Measurements from ENCODE around the gene KIAA1549. TPM values are rescaled to one million over a fixed set of nuclear protein-coding genes. Genes with fewer than 3 reads are reported as not detected.

KIAA1549 gene
- polyA plus RNA-seq, 1 donor (not counting 4 experiments of a cell fraction or from before 2014, with no cell fraction given) = 1.1 TPM

GRCh38 chr7:138957217-138957616, 24.0 kb downstream of the KIAA1549 start:
- no peaks in the 10 kb centered on the region for H3K79me2 ChIP-seq (ENCODE audit: control insufficient read depth, insufficient read depth, low read length)
- dilution Hi-C loops (cut with MboI; ENCODE audit: extremely low pct_ligation_motif_present, low sequenced_read_pairs) = no loop called here

GRCh38 chr7:138954545-138955475, 26.4 kb downstream of the KIAA1549 start:
- no peak overlapping the region for H3K4me3 ChIP-seq (ENCODE audit: control insufficient read depth in 2 of 3, extremely low read depth in 1 of 3, insufficient read depth in 2 of 3, low read depth in 1 of 3, low read length in 3 of 3)
- no peaks in the 10 kb centered on the region for H3K36me3 ChIP-seq (ENCODE audit: control insufficient read depth in 2 of 2, extremely low read depth in 1 of 2, insufficient read depth in 2 of 2, low read length in 2 of 2)
- no peaks in the 10 kb centered on the region for H4K20me1 ChIP-seq (ENCODE audit: control insufficient read depth, extremely low read depth, insufficient read depth, low read length)
- DNase-seq (ENCODE audit: low read depth, low spot score) (no peak), FAIRE-seq (no peak)
- no peaks in the 10 kb centered on the region for H3K9me3 ChIP-seq (ENCODE audit: control insufficient read depth, low read depth, low read length)
- TF ChIP-seq EZH2 (IDR thresholded peaks at IDR 0.05; ENCODE audit: low read length) = no peak
- no peak for TF ChIP-seq CTCF (optimal IDR thresholded peaks at IDR 0.05 in 1 of 3, IDR thresholded peaks at IDR 0.05 in 1 of 3, conservative IDR thresholded peaks at IDR 0.05 in 1 of 3; ENCODE audit: extremely low read depth in 1 of 3, insufficient read depth in 2 of 3, low read length in 3 of 3)
- H3K9ac ChIP-seq (ENCODE audit: control insufficient read depth, extremely low read depth, insufficient read depth, low read length) = no peak overlapping the region
- no peak overlapping the region for H2AFZ ChIP-seq (ENCODE audit: control insufficient read depth, low read length)
- H3K27ac ChIP-seq (ENCODE audit: control insufficient read depth, insufficient read depth, low read length) = no peak overlapping the region
- H3K4me1 ChIP-seq (ENCODE audit: control insufficient read depth, extremely low read depth, insufficient read depth, low read length) = peaks cover 3% of the 10 kb centered on the region
- no peaks in the 10 kb centered on the region for H3K27me3 ChIP-seq (ENCODE audit: control insufficient read depth, extremely low read depth, insufficient read depth, low read length)
- dilution Hi-C loops (cut with MboI; ENCODE audit: extremely low pct_ligation_motif_present, low sequenced_read_pairs) = no loop called here
- H3K79me2 ChIP-seq (ENCODE audit: control insufficient read depth, insufficient read depth, low read length) = no peaks in the 10 kb centered on the region
- H3K4me2 ChIP-seq (ENCODE audit: control insufficient read depth, extremely low read depth, insufficient read depth, low read depth, low read length) = no peak overlapping the region
- H3K9me1 ChIP-seq (ENCODE audit: control insufficient read depth, extremely low read depth, insufficient read depth, low read length) = no peaks in the 10 kb centered on the region

More at GRCh38 chr7:138957217-138957616, 24.0 kb downstream of the KIAA1549 start:
- Histone ChIP-seq H3K9me1 (ENCODE audit: control insufficient read depth, extremely low read depth, insufficient read depth, low read length) (no peaks in the 10 kb centered on the region), H3K27me3 (ENCODE audit: control insufficient read depth, extremely low read depth, insufficient read depth, low read length) (no peaks in the 10 kb centered on the region), H3K4me1 (ENCODE audit: control insufficient read depth, extremely low read depth, insufficient read depth, low read length) (peaks cover 3% of the 10 kb centered on the region), H2AFZ (ENCODE audit: control insufficient read depth, low read length) (no peak overlapping the region), H3K4me3 (ENCODE audit: control insufficient read depth in 2 of 3, extremely low read depth in 1 of 3, insufficient read depth in 2 of 3, low read depth in 1 of 3, low read length in 3 of 3) (no peak overlapping the region), H3K4me2 (ENCODE audit: control insufficient read depth, extremely low read depth, insufficient read depth, low read depth, low read length) (no peak overlapping the region), H3K27ac (ENCODE audit: control insufficient read depth, insufficient read depth, low read length) (no peak overlapping the region), H3K9me3 (ENCODE audit: control insufficient read depth, low read depth, low read length) (no peaks in the 10 kb centered on the region), H4K20me1 (ENCODE audit: control insufficient read depth, extremely low read depth, insufficient read depth, low read length) (no peaks in the 10 kb centered on the region), H3K36me3 (ENCODE audit: control insufficient read depth in 2 of 2, extremely low read depth in 1 of 2, insufficient read depth in 2 of 2, low read length in 2 of 2) (no peaks in the 10 kb centered on the region), H3K9ac (ENCODE audit: control insufficient read depth, extremely low read depth, insufficient read depth, low read length) (no peak overlapping the region)
- no peak for DNase-seq (ENCODE audit: low read depth, low spot score)
- TF ChIP-seq CTCF (optimal IDR thresholded peaks at IDR 0.05 in 1 of 3, IDR thresholded peaks at IDR 0.05 in 1 of 3, conservative IDR thresholded peaks at IDR 0.05 in 1 of 3; ENCODE audit: extremely low read depth in 1 of 3, insufficient read depth in 2 of 3, low read length in 3 of 3) (no peak), EZH2 (IDR thresholded peaks at IDR 0.05; ENCODE audit: low read length) (no peak)
- no peak for FAIRE-seq

Data from keratinocyte (primary cell).